GM18505 (cell line): ENCODE data around the gene GREB1.

Source experiments
- ATAC-seq: cut with Tn5 transposase; IDR thresholded peaks from one replicate; pipeline ENCODE4 v1.9.1; 2021; ENCODE audit not compliant: unreplicated experiment
- POLR2A ChIP-seq: IDR thresholded peaks from 4 replicates; pipeline ENCODE4 v1.6.1; 2011; ENCODE audit warnings: borderline replicate concordance; ENCODE audit not compliant: insufficient read depth, insufficient read length; ENCODE audit errors: extremely low read depth

The GREB1 gene

DNA sequence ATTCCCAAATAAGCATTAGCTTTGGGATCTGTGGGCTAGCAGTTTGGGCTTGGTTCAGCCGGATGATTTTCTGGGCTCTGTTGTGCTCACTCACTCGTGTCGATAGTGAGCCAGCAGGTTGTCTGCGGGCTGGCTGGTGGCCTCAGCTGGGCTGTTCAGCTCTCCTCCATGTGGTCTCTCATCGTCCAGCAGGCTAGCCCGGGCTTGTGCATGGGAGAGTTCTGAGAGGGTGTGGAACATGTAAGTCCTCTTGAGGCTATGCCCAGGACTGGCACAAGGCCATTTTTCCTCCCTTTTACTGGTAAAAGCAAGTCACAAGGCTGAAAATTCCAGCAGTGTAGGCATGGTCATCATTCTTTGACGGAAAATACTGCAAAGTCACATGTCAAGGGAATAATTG lies 97.6 kb downstream of the GREB1 start:
- TF ChIP-seq POLR2A: no peak
- ATAC-seq: no peak

DNA sequence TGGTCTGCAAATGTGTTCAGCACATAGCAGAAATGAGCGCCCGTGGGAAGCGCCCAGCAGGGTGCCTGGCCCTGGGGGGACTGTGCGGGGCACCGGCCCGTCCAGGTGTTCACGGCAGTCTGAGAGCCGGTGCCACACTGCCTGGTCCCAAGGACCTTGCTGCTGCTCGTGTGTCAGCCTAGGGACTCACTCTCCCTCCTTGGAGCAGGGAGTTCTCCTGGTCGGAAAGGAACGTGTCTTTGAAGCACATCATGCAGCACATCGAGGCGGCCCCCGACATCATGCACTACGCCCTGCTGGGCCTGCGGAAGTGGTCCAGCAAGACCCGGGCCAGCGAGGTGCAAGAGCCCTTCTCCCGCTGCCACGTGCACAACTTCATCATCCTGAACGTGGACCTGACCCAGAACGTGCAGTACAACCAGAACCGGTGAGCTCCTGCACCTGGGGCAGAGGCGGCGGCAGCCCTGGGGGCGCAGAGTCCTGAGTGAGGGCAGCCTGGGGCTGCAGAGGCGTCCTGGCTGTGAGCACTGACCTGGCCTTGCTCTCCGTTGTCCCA lies 100.2 kb downstream of the GREB1 start:
- TF ChIP-seq POLR2A: no peak

DNA sequence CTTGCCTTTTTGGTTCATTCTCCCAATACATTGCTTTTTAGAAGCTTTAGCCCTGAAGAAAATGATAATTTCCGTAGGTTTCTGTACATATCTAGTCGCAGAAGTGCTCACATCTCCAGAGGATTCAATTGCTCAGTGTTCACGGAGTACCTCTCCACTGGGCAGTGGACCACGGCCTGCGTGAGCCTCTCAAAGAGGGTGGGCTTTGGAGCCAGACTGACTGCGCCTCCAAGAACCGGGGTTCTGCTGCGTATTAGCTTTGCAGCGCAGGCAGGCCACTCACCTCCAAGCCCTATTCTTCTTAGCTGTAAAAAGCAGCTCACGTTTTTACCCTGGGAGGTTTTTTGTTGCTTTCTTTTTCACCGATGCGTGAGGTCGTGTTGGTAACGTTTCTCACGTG lies 100.7 kb downstream of the GREB1 start:
- no peak for ATAC-seq
- TF ChIP-seq POLR2A: no peak

More for the DNA sequence above, 100.2 kb downstream of the GREB1 start:
- no peak for ATAC-seq

DNA sequence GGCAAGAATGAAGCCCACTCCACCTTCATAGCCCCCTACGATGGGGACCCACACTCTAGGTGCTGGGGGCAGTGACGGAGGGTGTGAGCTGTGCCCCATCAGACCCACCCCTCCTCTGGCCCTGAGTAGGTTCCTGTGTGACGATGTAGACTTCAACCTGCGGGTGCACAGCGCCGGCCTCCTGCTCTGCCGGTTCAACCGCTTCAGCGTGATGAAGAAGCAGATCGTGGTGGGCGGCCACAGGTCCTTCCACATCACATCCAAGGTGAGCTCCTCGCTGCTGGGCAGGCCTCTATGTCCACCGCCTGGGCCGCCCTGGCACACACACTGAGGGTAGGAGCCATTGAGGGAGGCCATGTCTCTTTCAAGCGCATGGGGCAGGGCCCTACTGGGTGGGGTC lies 101.3 kb downstream of the GREB1 start:
- no peak for ATAC-seq
- no peak for TF ChIP-seq POLR2A

DNA sequence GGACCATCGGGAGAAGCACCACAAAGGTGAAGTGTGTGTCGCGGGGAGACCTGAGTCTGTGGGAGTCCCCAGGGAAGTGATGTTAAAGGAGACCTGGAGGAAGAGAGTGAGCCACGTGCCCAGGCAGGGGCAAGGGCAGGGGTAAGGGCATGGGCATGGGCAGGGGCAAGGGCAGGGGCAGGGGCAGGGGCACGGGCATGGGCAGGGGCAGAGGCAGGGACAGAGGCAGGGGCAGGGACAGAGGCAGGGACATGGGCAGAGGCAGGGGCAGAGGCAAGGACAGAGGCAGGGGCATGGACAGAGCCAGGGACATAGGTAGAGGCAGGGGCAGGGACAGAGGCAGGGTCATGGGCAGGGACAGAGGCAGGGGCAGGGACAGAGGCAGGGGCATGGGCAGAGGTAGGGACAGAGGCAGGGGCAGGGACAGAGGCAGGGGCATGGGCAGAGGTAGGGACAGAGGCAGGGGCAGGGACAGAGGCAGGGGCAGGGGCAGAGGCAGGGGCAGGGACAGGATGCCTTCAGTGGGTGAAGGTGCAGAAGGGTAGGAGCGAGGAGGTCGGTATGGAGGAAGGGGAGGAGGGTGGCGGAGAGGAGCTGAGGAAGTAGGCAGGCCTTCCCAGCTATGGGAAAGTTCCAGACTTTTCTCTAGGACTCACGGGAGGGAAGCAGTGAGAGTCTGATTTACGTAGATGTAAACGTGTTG lies 102.9 kb downstream of the GREB1 start:
- TF ChIP-seq POLR2A: no peak
- ATAC-seq: no peak

DNA sequence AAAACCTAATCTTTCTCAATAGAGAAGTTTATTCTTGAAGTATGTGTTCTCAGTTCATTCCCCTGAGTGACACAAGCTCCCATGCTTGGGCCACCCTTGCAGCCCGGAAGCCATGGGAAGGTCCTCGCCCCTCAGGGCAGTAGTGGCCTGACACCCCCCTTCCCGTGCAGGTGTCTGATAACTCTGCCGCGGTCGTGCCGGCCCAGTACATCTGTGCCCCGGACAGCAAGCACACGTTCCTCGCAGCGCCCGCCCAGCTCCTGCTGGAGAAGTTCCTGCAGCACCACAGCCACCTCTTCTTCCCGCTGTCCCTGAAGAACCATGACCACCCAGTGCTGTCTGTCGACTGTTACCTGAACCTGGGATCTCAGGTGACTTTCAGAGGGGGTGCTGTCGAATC lies 103.7 kb downstream of the GREB1 start:
- ATAC-seq: no peak
- no peak for TF ChIP-seq POLR2A

DNA sequence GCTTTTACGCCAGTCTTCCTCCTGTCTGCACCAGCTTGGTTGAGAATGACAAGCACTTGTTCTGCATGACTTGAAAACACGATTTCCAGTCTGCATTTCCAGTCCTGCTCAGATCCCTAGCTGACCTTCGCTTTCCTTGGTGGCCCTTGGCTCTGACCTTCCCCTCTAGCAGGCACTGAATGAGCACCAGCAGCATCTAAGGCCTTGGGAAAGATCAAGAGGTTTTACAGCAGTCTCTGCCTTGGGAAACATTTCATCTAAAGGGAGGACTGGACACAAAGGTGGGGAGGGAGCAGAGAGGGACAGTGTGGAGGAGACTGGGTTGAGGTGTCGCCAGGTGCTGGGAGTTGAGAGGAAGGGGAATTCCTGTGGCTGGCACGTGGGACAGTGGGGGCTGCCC lies 105.7 kb downstream of the GREB1 start:
- TF ChIP-seq POLR2A: no peak
- no peak for ATAC-seq

DNA sequence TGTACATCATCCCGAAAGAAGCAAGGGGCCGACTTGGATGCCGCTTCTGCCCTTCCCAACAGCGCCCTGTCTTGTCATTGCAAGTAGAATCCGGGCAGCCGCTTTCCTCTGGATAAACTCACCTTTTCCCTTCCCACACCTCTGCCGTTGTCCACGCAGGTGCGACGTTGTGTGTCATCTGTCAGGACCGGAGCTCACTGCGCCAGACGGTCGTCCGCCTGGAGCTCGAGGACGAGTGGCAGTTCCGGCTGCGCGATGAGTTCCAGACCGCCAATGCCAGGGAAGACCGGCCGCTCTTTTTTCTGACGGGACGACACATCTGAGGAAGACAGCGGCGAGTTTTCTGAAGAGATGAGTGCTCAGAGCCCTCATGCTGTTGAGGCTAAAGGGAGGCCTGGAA lies 106.3 kb downstream of the GREB1 start:
- no peak for TF ChIP-seq POLR2A
- ATAC-seq: no peak

DNA sequence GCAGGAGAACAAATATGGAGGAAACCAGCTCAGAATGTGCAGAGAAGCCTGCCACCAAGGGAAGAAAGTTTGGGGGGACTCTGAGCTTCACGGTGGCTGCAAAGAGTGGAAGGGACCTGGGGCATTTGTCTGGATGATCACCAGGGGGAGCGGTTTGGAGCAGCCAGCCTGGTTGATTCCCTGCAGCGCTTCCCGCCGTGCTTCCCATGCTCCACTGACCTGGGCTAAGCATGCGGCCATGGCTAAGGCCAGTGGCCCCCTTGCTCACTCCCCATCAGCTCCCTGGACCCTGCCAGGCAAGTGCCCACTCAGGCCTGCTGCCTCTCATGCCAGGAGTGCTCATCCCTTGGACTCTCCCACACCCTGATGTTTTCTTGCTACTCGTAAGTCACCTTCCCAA lies 109.1 kb downstream of the GREB1 start:
- TF ChIP-seq POLR2A: no peak
- ATAC-seq: no peak

DNA sequence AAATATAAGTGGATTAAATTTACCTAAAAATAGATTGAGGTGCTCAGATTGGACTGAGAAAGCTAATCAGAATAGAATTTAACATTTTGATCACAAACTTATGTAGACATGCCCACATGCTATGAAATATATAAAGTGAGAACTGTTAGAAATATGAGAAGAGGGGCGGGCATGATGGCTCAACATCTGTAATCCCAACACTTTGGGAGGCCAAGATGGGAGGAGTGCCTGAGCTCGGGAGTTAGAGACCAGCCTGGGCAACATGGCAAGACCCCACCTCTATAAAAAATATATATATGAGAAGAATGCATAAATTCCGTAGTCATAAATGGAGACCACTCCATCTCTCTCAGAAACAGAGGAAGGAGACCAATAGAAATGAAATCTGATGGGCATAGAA lies 110.4 kb downstream of the GREB1 start:
- TF ChIP-seq POLR2A: no peak
- no peak for ATAC-seq

DNA sequence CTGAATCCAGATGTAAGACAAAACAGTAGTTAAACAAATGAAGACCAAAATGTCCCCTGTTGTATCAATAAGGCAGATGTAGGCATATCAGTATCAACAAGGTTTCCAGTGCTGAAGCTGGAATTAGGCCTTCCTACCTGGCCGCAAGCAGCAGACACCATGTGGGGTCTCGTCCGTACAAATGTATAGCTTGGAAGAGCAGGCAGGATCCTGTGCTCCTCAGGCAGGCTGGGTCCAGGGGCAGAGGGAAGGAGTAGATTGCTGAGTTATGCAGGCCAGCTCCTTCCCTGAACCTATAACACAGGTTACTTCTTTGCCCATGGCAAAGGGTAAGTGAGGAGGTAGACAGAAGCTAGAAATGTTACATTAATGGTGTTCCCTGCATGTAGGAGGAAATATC lies 112.7 kb downstream of the GREB1 start:
- no peak for ATAC-seq
- no peak for TF ChIP-seq POLR2A

DNA sequence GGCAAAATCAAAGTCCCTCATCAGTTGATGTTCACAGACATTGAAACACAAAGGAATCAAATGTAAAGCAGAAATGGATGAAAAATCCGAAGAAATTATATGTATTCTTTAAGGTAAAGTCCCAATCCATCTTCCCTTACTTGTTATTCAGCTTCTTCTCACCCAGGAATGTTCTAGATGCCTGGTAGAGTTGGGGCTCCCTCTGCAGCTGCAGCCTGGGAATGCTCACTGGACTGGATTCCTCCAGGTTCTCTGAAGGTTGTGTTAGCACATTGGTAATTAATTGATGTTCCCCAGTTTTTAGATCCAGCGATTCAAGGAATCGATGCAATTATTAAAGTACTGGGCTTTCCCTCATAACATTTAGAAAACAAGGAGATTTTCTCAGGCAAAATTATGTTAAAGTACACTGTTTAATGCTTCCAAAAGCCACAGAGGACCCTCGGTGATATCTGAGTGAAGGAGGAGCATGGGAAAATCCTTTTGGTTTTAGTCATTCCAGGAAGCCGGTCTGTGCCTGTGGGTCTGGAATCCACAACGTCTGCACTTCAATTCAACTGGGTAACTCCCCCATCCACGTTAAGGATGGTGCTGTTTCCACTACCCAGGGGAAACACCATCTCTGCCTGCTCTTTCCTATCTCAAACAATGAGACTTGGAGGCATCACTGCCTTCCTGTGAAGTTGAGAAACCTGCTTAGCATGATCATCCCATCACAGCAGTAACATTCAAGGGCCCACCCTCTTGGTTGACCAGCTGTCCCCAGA lies 114.2 kb downstream of the GREB1 start:
- ATAC-seq: no peak
- TF ChIP-seq POLR2A: no peak

DNA sequence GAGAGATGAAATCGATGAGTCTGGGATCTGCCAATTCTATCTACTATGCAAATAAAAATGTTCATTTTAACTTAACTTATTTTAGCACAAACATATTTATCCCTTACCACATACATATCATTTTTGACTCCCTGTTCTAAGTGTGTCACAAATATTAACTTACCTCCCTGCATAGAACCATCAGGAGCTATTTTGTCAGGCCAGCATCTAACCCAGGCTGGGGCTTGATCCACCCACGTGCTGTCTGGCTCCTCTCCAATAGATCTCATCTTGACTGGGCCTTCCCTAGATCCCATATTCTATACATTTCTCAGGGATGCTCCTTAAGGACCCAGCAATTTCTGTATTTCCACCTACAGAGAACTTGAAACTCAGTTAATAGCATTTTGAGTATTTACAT lies 115.2 kb downstream of the GREB1 start:
- ATAC-seq: no peak
- no peak for TF ChIP-seq POLR2A
